OCI-LY7 (cell line): ENCODE results near the gene SMAD6.

ENCODE experiments used
- CTCF ChIP-seq: fragments of 200-600 bp; sonication (generic); conservative IDR thresholded peaks from 2 replicates; pipeline ENCODE4 v1.5.1; 2014; ENCODE audit warnings: mild to moderate bottlenecking, antibody characterized with exemption, low read length, moderate library complexity, mixed read lengths
- EZH2phosphoT487 ChIP-seq: fragments of 200-600 bp; sonication (generic); IDR thresholded peaks from 2 replicates; pipeline ENCODE4 v1.6.1; 2018; ENCODE audit warnings: low read depth, borderline replicate concordance, mild to moderate bottlenecking, mixed run types, antibody characterized with exemption, low read length, moderate library complexity, mixed read lengths

GRCh38 chr15:66795851-66796250 is 93.8 kb downstream of the SMAD6 start:
- TF ChIP-seq CTCF (no peak), EZH2phosphoT487 (no peak)
